Dendritic cell treated with granulocyte-macrophage colony-stimulating factor and Interleukin-4, amounts not matched to agents 40 ng/mL and 50 ng/mL, for 4 days (primary cell): ENCODE results near the gene SHMT2.

Source experiments
- H3K27ac Mint-ChIP-seq: one replicate; pipeline ENCODE4 v1.8.0; 2022; ENCODE audit warnings: mild to moderate bottlenecking, mixed read lengths
- H3K27me3 Mint-ChIP-seq: one replicate; pipeline ENCODE4 v1.8.0; 2022; ENCODE audit warnings: mild to moderate bottlenecking, mixed read lengths
- H3K36me3 Mint-ChIP-seq: one replicate; pipeline ENCODE4 v1.8.0; 2022; ENCODE audit warnings: low read depth, mixed read lengths
- H3K4me1 Mint-ChIP-seq: one replicate; pipeline ENCODE4 v1.8.0; 2022; ENCODE audit warnings: low read depth, mixed read lengths
- H3K4me3 Mint-ChIP-seq: one replicate; pipeline ENCODE4 v1.8.0; 2022; ENCODE audit warnings: mild to moderate bottlenecking, moderate library complexity, mixed read lengths
- H3K9me3 Mint-ChIP-seq: one replicate; pipeline ENCODE4 v1.8.0; 2022; ENCODE audit warnings: mixed read lengths
- intact Hi-C: fragments of 100-400 bp; cut with micrococcal nuclease; formaldehyde crosslinking; loops from one replicate; pipeline ENCODE4 v1.15.0; 2022

SHMT2 gene

DNA sequence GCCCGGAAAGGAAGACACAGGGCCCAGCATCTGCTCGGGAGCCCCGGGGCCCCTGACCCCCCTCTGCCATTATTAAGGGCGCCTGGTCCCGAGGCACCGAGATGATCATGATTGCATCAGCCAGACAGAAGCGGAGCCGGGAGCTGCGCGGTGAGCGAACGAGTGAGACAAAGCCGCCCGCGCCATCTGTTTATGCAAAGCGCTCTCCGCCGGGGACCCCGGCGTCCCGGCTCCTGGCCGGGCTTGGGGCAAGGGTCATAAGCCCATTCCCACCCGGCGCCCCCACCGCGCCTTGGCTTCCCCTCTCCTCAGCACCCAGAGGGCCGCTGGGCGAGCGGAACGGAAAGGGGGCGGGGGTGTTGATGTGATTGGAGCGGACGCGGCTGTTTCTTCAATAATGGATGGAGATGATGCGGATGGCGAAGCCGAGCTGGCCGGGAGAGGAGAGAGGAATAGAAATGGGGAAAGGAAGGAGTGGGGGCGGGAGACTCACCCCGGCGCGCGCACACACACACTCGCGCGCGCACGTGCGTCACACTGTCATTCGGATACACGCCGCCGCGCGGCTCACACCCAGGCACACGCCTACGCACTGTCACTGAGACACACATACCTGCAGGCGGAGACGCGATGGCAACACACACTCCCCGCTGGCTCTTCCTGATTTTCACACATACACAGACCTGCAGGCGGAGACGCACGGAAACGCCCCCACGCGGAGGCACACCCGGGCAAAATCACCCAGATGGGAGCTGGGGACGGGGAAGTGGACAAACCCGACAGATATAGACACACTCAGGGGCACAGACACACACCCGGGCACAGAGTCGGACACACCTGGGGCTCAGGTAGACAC, 10.8 kb downstream of the SHMT2 start:
- H3K4me1 Mint-ChIP-seq = peaks cover 81% of the 10 kb centered on the region
- H3K4me3 Mint-ChIP-seq = peak overlapping the region; percentile 81
- intact Hi-C loops = no loop called here
- peaks cover 9% of the 10 kb centered on the region for H3K36me3 Mint-ChIP-seq
- H3K27ac Mint-ChIP-seq = peak overlapping the region; percentile 38
- peaks cover 93% of the 10 kb centered on the region for H3K27me3 Mint-ChIP-seq
- H3K9me3 Mint-ChIP-seq = no peaks in the 10 kb centered on the region

DNA sequence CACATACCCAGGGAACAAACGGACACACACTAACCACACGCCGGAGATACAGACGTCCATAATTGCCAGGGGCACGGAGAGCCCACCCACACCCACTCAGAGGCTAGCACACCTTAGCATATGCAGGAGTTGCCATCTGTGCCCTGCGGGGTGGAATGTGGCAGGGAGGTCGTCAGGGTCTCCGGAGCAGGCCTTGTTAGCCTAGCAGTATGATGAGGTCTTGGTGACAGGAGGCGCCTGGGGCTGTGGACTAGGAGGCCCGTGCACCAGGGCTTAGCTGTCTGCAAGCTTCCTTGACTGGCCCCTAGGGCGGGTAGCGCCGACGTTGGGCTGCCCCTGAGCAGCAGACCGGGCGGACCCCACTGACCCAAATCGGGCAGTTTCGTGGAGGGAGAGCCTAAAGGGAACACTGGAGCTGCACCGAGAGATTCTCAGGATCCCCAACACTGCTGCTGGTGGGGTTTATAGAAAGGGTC, 11.5 kb downstream of the SHMT2 start:
- H3K4me1 Mint-ChIP-seq = peaks cover 83% of the 10 kb centered on the region
- peaks cover 86% of the 10 kb centered on the region for H3K27me3 Mint-ChIP-seq
- peak overlapping the region; percentile 81 for H3K4me3 Mint-ChIP-seq
- no peak overlapping the region for H3K27ac Mint-ChIP-seq
- H3K9me3 Mint-ChIP-seq = no peaks in the 10 kb centered on the region
- H3K36me3 Mint-ChIP-seq = peaks cover 10% of the 10 kb centered on the region
- intact Hi-C loops = no loop called here

GRCh38 chr12:57241402-57242310, 12.1 kb downstream of the SHMT2 start:
- Mint-ChIP-seq H3K27ac (no peak overlapping the region), H3K27me3 (peaks cover 79% of the 10 kb centered on the region), H3K4me3 (no peak overlapping the region), H3K4me1 (peaks cover 85% of the 10 kb centered on the region), H3K9me3 (no peaks in the 10 kb centered on the region), H3K36me3 (peaks cover 17% of the 10 kb centered on the region)
- intact Hi-C loops = no loop called here

DNA sequence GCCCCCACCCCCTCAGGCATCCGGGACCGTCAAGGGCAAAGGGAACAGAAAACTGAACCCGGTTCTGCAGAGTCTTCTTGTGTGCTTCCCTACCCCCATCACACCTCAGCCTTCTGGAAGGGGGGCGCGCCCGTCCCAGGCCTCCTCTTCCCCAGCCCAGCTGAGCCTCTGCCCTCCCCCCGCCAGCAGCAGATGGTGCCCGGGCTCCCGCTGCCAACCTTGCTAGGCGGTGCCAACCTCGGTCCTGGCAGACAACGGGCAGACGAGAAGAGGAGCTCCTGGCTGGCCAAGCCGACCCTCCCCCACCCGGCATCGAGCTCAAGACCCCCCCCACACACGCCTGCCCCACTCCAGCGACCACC, 12.8 kb downstream of the SHMT2 start:
- H3K9me3 Mint-ChIP-seq = no peaks in the 10 kb centered on the region
- peaks cover 88% of the 10 kb centered on the region for H3K4me1 Mint-ChIP-seq
- peak overlapping the region; percentile 6 for H3K4me3 Mint-ChIP-seq
- intact Hi-C loops = no loop called here
- no peak overlapping the region for H3K27ac Mint-ChIP-seq
- H3K36me3 Mint-ChIP-seq = peaks cover 21% of the 10 kb centered on the region
- H3K27me3 Mint-ChIP-seq = peaks cover 73% of the 10 kb centered on the region

DNA sequence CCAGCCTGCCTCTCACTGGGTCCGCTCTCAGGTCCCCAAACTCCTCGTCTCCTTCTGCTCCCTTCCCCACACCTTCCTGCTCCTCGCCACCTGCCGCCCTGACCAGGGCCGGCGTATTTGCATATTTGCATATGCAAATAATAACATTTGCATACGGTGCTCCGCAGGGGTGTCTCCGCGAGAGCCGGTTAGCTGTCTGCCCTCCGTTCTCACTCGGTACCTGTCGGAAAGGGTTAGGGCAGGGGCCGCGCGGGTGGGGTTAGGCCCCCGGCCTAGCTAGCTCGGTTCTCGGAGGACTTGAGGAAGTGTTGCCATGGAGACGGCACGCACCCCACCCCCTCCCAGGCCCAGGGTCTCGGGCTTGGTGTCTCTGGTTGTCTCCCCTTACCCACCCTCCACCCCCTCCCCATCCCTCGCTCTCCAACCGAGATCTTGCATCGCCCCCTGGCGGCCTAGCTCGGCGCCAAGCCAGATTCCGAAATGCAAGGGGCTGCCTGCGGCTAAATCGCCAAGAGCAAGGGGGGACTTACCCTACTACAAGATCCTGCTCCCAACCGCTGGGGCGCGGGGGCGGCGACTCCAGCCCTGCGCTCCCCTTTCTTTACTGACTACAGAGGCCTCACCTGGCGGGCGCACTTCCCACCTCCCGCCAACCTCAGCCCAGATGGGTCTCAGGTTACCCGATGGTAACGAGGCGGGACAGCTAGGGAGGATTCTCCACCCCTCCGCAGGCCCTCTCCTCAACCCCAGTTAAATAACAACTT, 13.4 kb downstream of the SHMT2 start:
- Mint-ChIP-seq H3K36me3 (peaks cover 23% of the 10 kb centered on the region), H3K9me3 (no peaks in the 10 kb centered on the region), H3K4me1 (peaks cover 83% of the 10 kb centered on the region), H3K27ac (no peak overlapping the region), H3K4me3 (peak overlapping the region; percentile 55), H3K27me3 (peaks cover 67% of the 10 kb centered on the region)
- intact Hi-C loops = loop anchor here (1.0 kb wide), 2 partner anchors 18 to 30 kb away; no protein-coding TSS in a partner anchor

DNA sequence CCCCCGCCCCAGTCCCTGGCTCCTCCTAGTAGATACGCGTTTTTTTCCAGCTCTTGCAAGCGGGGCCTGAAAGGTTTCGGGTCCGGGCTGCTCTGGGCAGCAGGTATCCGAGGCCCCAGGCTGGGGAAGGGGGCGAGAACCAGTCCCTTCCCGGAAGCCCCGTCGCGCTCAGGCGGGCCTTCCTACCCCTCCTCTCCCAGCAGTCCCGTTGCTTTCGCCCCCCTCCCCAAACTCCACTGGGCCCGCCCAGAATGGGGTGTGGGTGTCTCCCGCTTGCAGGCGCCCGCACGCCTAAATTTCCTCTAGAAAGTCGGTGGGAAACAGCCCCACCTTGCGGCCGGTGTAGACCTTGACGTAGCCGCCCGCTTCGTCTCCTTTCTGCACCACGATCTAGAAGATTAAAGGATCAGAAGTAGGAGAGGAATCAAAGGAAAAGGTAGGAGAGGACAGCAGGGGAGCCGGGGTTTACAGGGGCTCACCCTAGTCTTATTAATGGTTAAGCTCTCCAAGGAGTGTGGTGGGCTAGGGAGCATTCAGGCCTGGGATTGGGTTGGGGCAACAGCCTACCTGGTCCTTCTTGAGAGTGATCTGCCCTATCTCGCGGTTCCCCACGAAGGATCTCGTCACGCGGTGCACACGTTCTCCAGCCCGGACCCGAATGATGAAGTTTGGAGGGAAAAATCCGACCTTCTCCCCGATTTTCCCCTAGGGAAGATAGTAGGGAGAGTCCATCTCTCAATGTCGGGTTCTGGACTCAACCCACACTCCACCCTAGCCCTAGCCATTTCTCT, 14.2 kb downstream of the SHMT2 start:
- H3K9me3 Mint-ChIP-seq = no peaks in the 10 kb centered on the region
- peaks cover 27% of the 10 kb centered on the region for H3K36me3 Mint-ChIP-seq
- peaks cover 59% of the 10 kb centered on the region for H3K27me3 Mint-ChIP-seq
- H3K4me1 Mint-ChIP-seq = peaks cover 81% of the 10 kb centered on the region
- H3K4me3 Mint-ChIP-seq = peak overlapping the region; percentile 55
- intact Hi-C loops = loop anchor here (1.0 kb wide), 2 partner anchors 18 to 30 kb away; no protein-coding TSS in a partner anchor
- no peak overlapping the region for H3K27ac Mint-ChIP-seq

- H3K27me3 Mint-ChIP-seq = peaks cover 54% of the 10 kb centered on the region
- H3K4me3 Mint-ChIP-seq = no peak overlapping the region
- H3K27ac Mint-ChIP-seq = no peak overlapping the region
- H3K4me1 Mint-ChIP-seq = peaks cover 82% of the 10 kb centered on the region
- peaks cover 32% of the 10 kb centered on the region for H3K36me3 Mint-ChIP-seq
- H3K9me3 Mint-ChIP-seq = no peaks in the 10 kb centered on the region
- intact Hi-C loops = no loop called here
These were observed 14.8 kb downstream of the SHMT2 start for GRCh38 chr12:57244312-57244696.

GRCh38 chr12:57247041-57247440, 17.5 kb downstream of the SHMT2 start:
- Mint-ChIP-seq H3K4me3 (no peak overlapping the region), H3K36me3 (peaks cover 32% of the 10 kb centered on the region), H3K4me1 (peaks cover 60% of the 10 kb centered on the region), H3K9me3 (no peaks in the 10 kb centered on the region), H3K27me3 (peaks cover 27% of the 10 kb centered on the region), H3K27ac (no peak overlapping the region)
- intact Hi-C loops = no loop called here

GRCh38 chr12:57248934-57249742, 19.6 kb downstream of the SHMT2 start:
- H3K9me3 Mint-ChIP-seq = no peaks in the 10 kb centered on the region
- peak overlapping the region; percentile 80 for H3K4me3 Mint-ChIP-seq
- H3K36me3 Mint-ChIP-seq = peaks cover 41% of the 10 kb centered on the region
- H3K27me3 Mint-ChIP-seq = peaks cover 6% of the 10 kb centered on the region
- peaks cover 40% of the 10 kb centered on the region for H3K4me1 Mint-ChIP-seq
- intact Hi-C loops = no loop called here
- H3K27ac Mint-ChIP-seq = peak overlapping the region; percentile 77

DNA sequence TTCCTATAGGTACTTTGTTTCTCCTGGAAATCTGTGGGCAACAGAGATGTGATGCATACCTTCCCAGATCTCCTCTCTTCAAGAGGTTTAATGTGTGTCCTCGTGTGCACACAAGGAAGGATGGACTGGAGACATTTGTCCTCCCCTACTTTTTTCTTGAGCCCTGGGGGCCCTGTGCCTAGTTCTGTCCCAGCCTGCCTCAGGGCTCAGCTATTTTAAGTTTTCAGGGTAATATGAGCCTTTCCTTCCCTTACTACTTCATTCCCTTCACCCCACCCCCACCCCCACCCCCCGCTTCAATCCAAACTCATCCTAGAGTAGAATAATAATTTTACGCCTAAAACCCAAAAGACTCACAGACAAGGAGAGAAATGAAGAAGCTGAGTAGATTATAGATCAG, 21.0 kb downstream of the SHMT2 start:
- Mint-ChIP-seq H3K36me3 (peaks cover 48% of the 10 kb centered on the region), H3K4me3 (no peak overlapping the region), H3K9me3 (no peaks in the 10 kb centered on the region), H3K27me3 (no peaks in the 10 kb centered on the region), H3K27ac (no peak overlapping the region), H3K4me1 (peaks cover 26% of the 10 kb centered on the region)
- intact Hi-C loops = no loop called here

- intact Hi-C loops = no loop called here
These were observed 21.4 kb downstream of the SHMT2 start, which contains the start of gene STAC3 for GRCh38 chr12:57250956-57251355. TSS of gene STAC3 (minus strand) at chr12:57251187. CDS start at chr12:57249636, 1,551 bp downstream.

DNA sequence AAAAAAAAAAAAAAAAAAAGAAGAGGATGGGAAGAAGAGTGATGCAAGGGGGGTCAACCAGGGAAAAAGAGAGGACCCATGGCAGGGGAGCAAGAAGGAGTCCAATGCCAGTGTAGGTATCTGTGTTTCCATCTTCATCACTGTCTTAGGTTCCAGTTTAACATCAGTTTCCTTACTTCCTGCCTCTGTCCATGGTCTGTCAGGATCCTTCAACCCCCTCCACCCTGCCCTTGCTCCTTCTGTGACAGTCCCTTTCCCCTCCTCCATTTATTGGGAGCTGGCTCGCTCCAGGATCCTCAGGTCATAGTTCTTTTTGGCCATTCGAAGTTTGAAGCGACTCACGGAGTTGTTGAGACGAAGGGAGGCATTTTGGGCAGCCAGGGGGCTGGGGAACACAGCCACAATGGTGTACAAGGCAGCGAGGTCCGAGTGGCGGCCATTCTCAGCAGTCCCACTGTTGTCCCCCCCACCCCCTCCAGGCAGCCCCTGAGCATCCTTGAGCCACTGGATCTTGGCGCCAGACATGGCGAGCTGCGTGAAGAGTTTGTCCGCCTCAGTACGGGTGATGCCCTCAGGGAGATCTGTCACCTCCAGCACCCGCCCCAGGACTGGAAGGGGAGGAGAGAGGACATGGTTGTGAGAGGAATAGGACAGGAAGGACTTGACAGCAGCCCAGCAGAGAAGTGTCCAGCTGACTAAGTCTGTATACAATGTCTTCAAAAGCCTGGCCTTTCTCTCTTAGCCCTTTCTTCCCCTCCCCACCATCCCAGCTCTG, 25.2 kb downstream of the SHMT2 start:
- Mint-ChIP-seq H3K4me3 (no peak overlapping the region), H3K27ac (peak overlapping the region; percentile 52), H3K9me3 (no peaks in the 10 kb centered on the region), H3K36me3 (peaks cover 67% of the 10 kb centered on the region), H3K27me3 (no peaks in the 10 kb centered on the region), H3K4me1 (peaks cover under 1% of the 10 kb centered on the region)
- intact Hi-C loops = no loop called here

More at GRCh38 chr12:57250956-57251355, 21.4 kb downstream of the SHMT2 start, which contains the start of gene STAC3:
- peaks cover 52% of the 10 kb centered on the region for H3K36me3 Mint-ChIP-seq
- H3K4me1 Mint-ChIP-seq = peaks cover 25% of the 10 kb centered on the region
- no peaks in the 10 kb centered on the region for H3K27me3 Mint-ChIP-seq
- H3K4me3 Mint-ChIP-seq = no peak within 1 kb of the TSS
- H3K9me3 Mint-ChIP-seq = no peaks in the 10 kb centered on the region
- no peak within 1 kb of the TSS for H3K27ac Mint-ChIP-seq
